Spleen (tissue), 11 donors: Measurements from ENCODE around the gene GLA. TPM values are rescaled to one million over a fixed set of nuclear protein-coding genes. Genes with fewer than 3 reads are reported as not detected.

Experiments
- DNase-seq: peaks from one replicate; pipeline ENCODE4 v3.0.0-alpha.2; 2020
- H3K27ac ChIP-seq, 8 donors: fragments of 200-600 bp; sonication (generic) in 7 of 8; 1 replicate in 4 of 8; 2 replicates in 4 of 8; pipeline versions ENCODE4 v1.5.0 to v1.8.0; 2016 to 2021; ENCODE audit warnings: inconsistent platforms in 4 of 8, mild to moderate bottlenecking in 4 of 8, moderate library complexity in 1 of 8
- H3K27me3 ChIP-seq, 7 donors: fragments of 200-600 bp; sonication (generic) in 6 of 7; replicated peaks in 1 of 7; 1 replicate in 4 of 7; 2 replicates in 3 of 7; pipeline versions ENCODE4 v1.5.0 to v1.8.0; 2016 to 2021; ENCODE audit warnings: inconsistent platforms in 3 of 7, mild to moderate bottlenecking in 1 of 7
- H3K36me3 ChIP-seq, 6 donors: fragments of 200-600 bp; sonication (generic) in 5 of 6; 1 replicate in 4 of 6; 2 replicates in 2 of 6; pipeline versions ENCODE4 v1.5.0 to v1.8.0; 2016 to 2021; ENCODE audit warnings: inconsistent platforms in 2 of 6
- H3K4me1 ChIP-seq, 6 donors: fragments of 200-600 bp; sonication (generic) in 5 of 6; 1 replicate in 3 of 6; 2 replicates in 3 of 6; pipeline versions ENCODE4 v1.5.0 to v1.8.0; 2016 to 2021; ENCODE audit warnings: inconsistent platforms in 3 of 6
- H3K4me3 ChIP-seq, 8 donors: fragments of 200-600 bp; sonication (generic) in 7 of 8; 1 replicate in 4 of 8; 2 replicates in 4 of 8; pipeline versions ENCODE4 v1.5.0 to v1.8.0; 2016 to 2021; ENCODE audit warnings: inconsistent platforms in 4 of 8, mild to moderate bottlenecking in 4 of 8, moderate library complexity in 2 of 8
- H3K9me3 ChIP-seq, 8 donors: fragments of 200-600 bp; sonication (generic) in 7 of 8; 1 replicate in 4 of 8; 2 replicates in 4 of 8; pipeline versions ENCODE4 v1.5.0 to v1.8.0; 2016 to 2021; ENCODE audit warnings: inconsistent platforms in 4 of 8
- POLR2A ChIP-seq, 3 donors: fragments of 450-650 bp; IDR thresholded peaks; one replicate each; pipeline ENCODE4 v1.5.1; 2017; ENCODE audit warnings: antibody characterized with exemption in 3 of 3, mild to moderate bottlenecking in 1 of 3
- POLR2AphosphoS5 ChIP-seq, 3 donors: sonication (generic); formaldehyde crosslinking; IDR thresholded peaks; one replicate each; pipeline ENCODE4 v1.5.1; 2017; ENCODE audit warnings: antibody characterized with exemption in 3 of 3
- WGBS, 5 donors: extraction: QIAGEN DNeasy Blood & Tissue Kit in 3 of 5; methylation state at CpG; one replicate each; pipeline versions ENCODE4 v1.1.5 to v1.1.7; 2013 to 2018; 5-methylcytosine and 5-hydroxymethylcytosine counted together
- intact Hi-C: fragments of 100-400 bp; cut with DNase I; formaldehyde crosslinking; loops from one replicate; pipeline ENCODE4 v1.15.0; 2023; ENCODE audit warnings: low total_unique reads
- polyA plus RNA-seq, 3 donors: library from polyadenylated mRNA; stranded (reverse); fragments of 200-250 nt; gene quantifications; one replicate each; pipeline ENCODE4 v1.2.1, GENCODE V29; 2013
- total RNA-seq, 7 donors: library from RNA; depleted of rRNA in 3 of 7; stranded (reverse); fragments of >200 nt in 3 of 7; fragmentation: NEBNext Ultra II Directional in 4 of 7; extraction: Animal tissue kit (Norgen Biotek cat#: 25700) in 4 of 7; gene quantifications; one replicate each; pipeline versions ENCODE4 v1.1.0 to v1.2.1, GENCODE V29; 2016 to 2021
- TF ChIP-seq, protein P1 (sequence below), 11 experiments: fragments of 200-600 bp in 7 of 11; fragments of 450-650 bp in 4 of 11; sonication (generic) in 4 of 11; IDR thresholded peaks in 8 of 11; conservative IDR thresholded peaks in 3 of 11; 1 replicate in 7 of 11; 2 replicates in 4 of 11; pipeline versions ENCODE4 v1.4.0 to v1.8.0; 2016 to 2021; ENCODE audit warnings: antibody characterized with exemption in 11 of 11, inconsistent platforms in 4 of 11, mild to moderate bottlenecking in 1 of 11
- donor health status: healthy with polysubstance abuse.
- donor health status: DM: no; HTN: no; CAD: no; lungs with moderate emphysema.
- donor health status: DM: no; HTN: no; CAD: no.
- donor health status: Bipolar disorder and iron deficiency.
- donor health status: healthy.
- donor health status: DM: no; HTN: no; CAD: no.
- donor health status: DM: yes; HTN: yes; CAD: no.

Gene GLA
- total and polyA plus RNA-seq, 10 donors, result 22.9 to 38.5 (median 31.2) TPM

DNA sequence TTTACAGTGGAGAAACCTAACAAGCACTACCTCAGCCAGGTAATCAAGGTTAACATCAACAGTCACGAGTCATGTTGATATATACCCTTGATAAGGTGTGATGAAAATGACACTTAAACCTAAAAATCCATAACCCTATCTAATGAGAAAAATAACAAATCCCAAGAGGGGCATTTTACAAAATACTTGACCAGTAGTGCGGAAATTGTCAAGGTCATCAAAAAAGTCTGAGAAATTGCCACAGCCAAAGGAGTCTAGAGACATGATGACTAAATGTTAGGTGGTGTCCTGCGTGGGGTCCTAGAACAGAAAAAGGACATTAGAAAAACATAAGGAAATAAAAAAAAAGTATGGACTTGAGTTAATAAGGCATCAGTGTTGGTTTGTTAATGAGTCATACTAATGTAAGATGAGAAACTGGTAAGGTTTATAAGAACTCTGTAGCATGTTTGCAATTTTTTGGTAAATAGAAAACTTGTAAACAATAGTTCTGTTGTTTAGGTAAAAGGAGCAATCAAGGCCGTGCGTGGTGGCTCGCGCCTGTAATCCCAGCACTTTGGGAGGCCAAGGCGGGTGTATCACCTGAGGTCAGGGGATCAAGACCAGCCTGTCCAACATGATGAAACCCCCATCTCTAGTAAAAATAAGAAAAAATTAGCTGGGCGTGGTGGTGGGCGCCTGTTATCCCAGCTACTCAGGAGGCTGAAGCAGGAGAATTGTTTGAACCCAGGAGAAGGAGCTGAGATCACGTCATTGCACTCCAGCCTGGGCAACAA lies 14.0 kb downstream of the GLA start:
- H3K9me3 ChIP-seq, result no peaks in the 10 kb centered on the region
- 81 to 90% (median 83%) methylated on average over 11 of the region's 11 CpGs for WGBS, 5 donors
- TF ChIP-seq POLR2AphosphoS5 (IDR thresholded peaks at IDR 0.05), result no peak
- no peak for TF ChIP-seq POLR2A (IDR thresholded peaks at IDR 0.05)
- TF ChIP-seq, protein P1, sequence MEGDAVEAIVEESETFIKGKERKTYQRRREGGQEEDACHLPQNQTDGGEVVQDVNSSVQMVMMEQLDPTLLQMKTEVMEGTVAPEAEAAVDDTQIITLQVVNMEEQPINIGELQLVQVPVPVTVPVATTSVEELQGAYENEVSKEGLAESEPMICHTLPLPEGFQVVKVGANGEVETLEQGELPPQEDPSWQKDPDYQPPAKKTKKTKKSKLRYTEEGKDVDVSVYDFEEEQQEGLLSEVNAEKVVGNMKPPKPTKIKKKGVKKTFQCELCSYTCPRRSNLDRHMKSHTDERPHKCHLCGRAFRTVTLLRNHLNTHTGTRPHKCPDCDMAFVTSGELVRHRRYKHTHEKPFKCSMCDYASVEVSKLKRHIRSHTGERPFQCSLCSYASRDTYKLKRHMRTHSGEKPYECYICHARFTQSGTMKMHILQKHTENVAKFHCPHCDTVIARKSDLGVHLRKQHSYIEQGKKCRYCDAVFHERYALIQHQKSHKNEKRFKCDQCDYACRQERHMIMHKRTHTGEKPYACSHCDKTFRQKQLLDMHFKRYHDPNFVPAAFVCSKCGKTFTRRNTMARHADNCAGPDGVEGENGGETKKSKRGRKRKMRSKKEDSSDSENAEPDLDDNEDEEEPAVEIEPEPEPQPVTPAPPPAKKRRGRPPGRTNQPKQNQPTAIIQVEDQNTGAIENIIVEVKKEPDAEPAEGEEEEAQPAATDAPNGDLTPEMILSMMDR (IDR thresholded peaks at IDR 0.05 in 8 of 11, conservative IDR thresholded peaks at IDR 0.05 in 3 of 11), result no peak
- intact Hi-C loops, result no loop called here
- no peak overlapping the region for H3K27ac ChIP-seq
- H3K4me3 ChIP-seq, result no peak overlapping the region
- DNase-seq, result no peak
- H3K36me3 ChIP-seq, result peaks cover 0 to 57% (median 3%) of the 10 kb centered on the region in 6 donors
- peaks cover 0 to 46% (median 19%) of the 10 kb centered on the region in 6 donors for H3K4me1 ChIP-seq
- H3K27me3 ChIP-seq, result no peaks in the 10 kb centered on the region

DNA sequence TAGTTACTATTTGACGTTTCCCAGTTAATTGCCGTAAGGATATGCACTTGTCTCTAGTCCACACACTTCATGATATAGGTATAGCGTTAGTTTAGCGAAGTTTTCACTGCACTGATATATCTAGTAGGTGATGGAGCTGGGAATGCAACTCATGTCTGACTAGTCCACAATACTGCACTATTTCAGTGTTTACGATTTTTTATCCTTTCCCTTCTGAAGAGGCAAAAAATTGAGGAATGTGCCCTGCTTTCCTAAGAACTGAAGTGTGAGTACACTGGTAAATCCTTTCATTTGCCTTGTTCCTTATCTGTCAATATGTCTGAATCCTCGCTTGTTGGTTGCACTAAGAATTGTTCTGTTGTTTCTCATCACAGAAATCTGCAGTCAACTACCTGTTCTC lies 15.9 kb downstream of the GLA start:
- TF ChIP-seq, protein P1 (IDR thresholded peaks at IDR 0.05 in 8 of 11, conservative IDR thresholded peaks at IDR 0.05 in 3 of 11), result no peak
- TF ChIP-seq POLR2A (IDR thresholded peaks at IDR 0.05) (no peak), POLR2AphosphoS5 (IDR thresholded peaks at IDR 0.05) (no peak)

DNA sequence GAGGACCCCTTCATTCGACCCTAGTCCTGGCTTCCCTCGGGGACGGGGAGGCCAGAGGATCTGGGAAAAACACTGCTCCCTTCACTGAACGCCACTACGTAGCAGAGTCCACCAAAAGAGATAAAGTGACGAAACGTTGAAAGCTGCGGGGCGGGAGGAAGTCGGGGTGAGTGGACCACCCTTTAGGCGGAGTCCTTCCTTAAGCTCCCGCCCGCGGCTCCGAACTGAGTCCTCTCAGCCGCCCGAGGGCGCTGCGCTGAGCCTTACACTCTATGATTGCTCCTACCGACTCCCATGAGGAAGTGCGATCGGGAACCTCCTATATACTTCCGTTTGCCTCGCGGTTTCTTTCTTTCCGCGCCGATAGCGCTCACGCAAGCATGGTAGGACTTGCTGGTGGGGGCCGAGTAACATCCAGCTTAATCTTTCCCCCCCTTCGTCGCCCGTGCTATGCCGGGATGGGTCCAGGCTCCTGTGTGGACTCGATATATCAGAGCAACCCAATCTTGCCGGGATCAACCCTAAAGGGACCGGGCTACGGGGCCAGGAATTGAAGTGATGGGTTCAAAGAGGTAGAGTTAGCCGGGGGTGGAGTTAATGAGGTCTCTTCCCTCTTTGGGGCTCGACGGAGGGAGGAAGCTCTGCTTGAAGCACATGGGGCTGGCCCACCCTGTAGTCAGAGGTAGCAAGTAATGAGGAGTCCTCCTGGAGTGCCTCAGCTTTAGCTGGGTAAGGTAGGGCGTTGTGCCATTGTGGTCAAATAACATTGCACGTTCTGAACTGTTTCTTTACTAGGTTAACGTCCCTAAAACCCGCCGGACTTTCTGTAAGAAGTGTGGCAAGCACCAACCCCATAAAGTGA lies 16.8 kb downstream of the GLA start, which contains the start of gene RPL36A:
TSS of gene RPL36A (plus strand) at position 348 of the 862 bp plus-strand sequence. CDS start at position 381, 33 bp downstream.
- TF ChIP-seq POLR2A (IDR thresholded peaks at IDR 0.05) (peak in 2 of 3 donors; percentile 62 to 64), POLR2AphosphoS5 (IDR thresholded peaks at IDR 0.05) (peak; percentile 80 to 98 (median 91))
- TF ChIP-seq, protein P1 (IDR thresholded peaks at IDR 0.05 in 8 of 11, conservative IDR thresholded peaks at IDR 0.05 in 3 of 11), result peak; percentile 52 to 82 (median 70)
- 0 to 47% (median 0%) methylated on average over 30 to 47 of the region's 47 CpGs for WGBS, 5 donors
- Histone ChIP-seq H3K36me3 (peaks cover 0 to 29% (median 2%) of the 10 kb centered on the region in 6 donors), H3K9me3 (no peaks in the 10 kb centered on the region), H3K27ac (peak within 1 kb of the TSS; percentile 48 to 84 (median 76)), H3K4me1 (peaks cover 0 to 52% (median 19%) of the 10 kb centered on the region in 6 donors), H3K4me3 (peak within 1 kb of the TSS; percentile 34 to 75 (median 48)), H3K27me3 (no peaks in the 10 kb centered on the region)
- intact Hi-C loops, result no loop called here
- peak; percentile 96 for DNase-seq

More for the DNA sequence above, 15.9 kb downstream of the GLA start:
- no peaks in the 10 kb centered on the region for H3K27me3 ChIP-seq
- no peak for DNase-seq
- H3K4me1 ChIP-seq, result peaks cover 0 to 47% (median 19%) of the 10 kb centered on the region in 6 donors
- H3K9me3 ChIP-seq, result no peaks in the 10 kb centered on the region
- H3K4me3 ChIP-seq, result peak overlapping the region; percentile 34 to 75 (median 48)
- intact Hi-C loops, result no loop called here
- peak overlapping the region in 7 of 8 donors; percentile 54 to 84 (median 79) for H3K27ac ChIP-seq
- peaks cover 0 to 39% (median 3%) of the 10 kb centered on the region in 6 donors for H3K36me3 ChIP-seq
- 41 to 56% (median 55%) methylated on average over 6 of the region's 6 CpGs for WGBS, 5 donors
